H1 (cell line): ENCODE results near the gene CCDC82. TPM values are rescaled to one million over a fixed set of nuclear protein-coding genes. Genes with fewer than 3 reads are reported as not detected.

Experiments
- CTCF ChIA-PET: fragments of 300-600 bp; sonication (Branson Sonifier 250); formaldehyde crosslinking; loops from one replicate; lab custom pipeline; 2021; ENCODE audit not compliant: partially characterized antibody; lab: Charles Lee
- POLR2A ChIA-PET: fragments of 300-600 bp; sonication (Branson Sonifier 250); formaldehyde crosslinking; loops from one replicate; lab custom pipeline; 2021; ENCODE audit warnings: inconsistent platforms; ENCODE audit not compliant: partially characterized antibody; lab: Charles Lee
- DNase-seq, 2 experiments: peaks; one replicate each; pipeline versions ENCODE4 v3.0.0 to v3.0.0-alpha.2; 2010 to 2022; ENCODE audit warnings: low spot score in 2 of 2, low read depth in 1 of 2, mixed read lengths in 1 of 2
- FAIRE-seq: peaks from 2 replicates; lab custom pipeline; 2011; peaks lifted over from hg19 to GRCh38; lab: Jason Lieb, UNC
- H2AFZ ChIP-seq: 2 replicates; pipeline ENCODE4 v1.8.1; 2012; ENCODE audit warnings: low read length, inconsistent platforms
- H2AK5ac ChIP-seq: 2 replicates; pipeline ENCODE4 v1.6.1; 2013; ENCODE audit warnings: low read depth, low read length
- H2BK120ac ChIP-seq: replicated peaks from 2 replicates; pipeline ENCODE3; 2013; ENCODE audit warnings: low read depth, low read length, inconsistent platforms
- H2BK12ac ChIP-seq: 2 replicates; pipeline ENCODE4 v1.6.1; 2013; ENCODE audit warnings: low read depth, low read length
- H2BK15ac ChIP-seq: 2 replicates; pipeline ENCODE4 v1.6.1; 2013; ENCODE audit warnings: low read length
- H2BK20ac ChIP-seq: 2 replicates; pipeline ENCODE4 v1.6.1; 2013; ENCODE audit warnings: low read length
- H2BK5ac ChIP-seq: 2 replicates; pipeline ENCODE4 v1.6.1; 2013; ENCODE audit warnings: low read depth, low read length
- H3K14ac ChIP-seq: 2 replicates; pipeline ENCODE4 v1.6.1; 2013; ENCODE audit warnings: inconsistent platforms; ENCODE audit not compliant: insufficient read length
- H3K18ac ChIP-seq: 2 replicates; pipeline ENCODE4 v1.6.1; 2013; ENCODE audit warnings: low read length; ENCODE audit errors: extremely low read depth
- H3K23ac ChIP-seq: 2 replicates; pipeline ENCODE4 v1.6.1; 2013; ENCODE audit warnings: inconsistent platforms; ENCODE audit not compliant: insufficient read length
- H3K23me2 ChIP-seq: 2 replicates; pipeline ENCODE4 v1.6.1; 2013; ENCODE audit warnings: low read depth, low read length
- H3K27ac ChIP-seq: 2 replicates; pipeline ENCODE4 v1.6.1; 2011; ENCODE audit warnings: low read depth, low read length, inconsistent platforms
- H3K27me3 ChIP-seq, 4 experiments: replicated peaks in 1 of 4; 1 replicate in 1 of 4; 2 replicates in 3 of 4; pipeline versions ENCODE4 v1.6.1 to v1.8.1; 2011 to 2013; ENCODE audit warnings: low read length in 3 of 4, mild to moderate bottlenecking in 3 of 4, inconsistent platforms in 2 of 4, mixed read lengths in 2 of 4, moderate library complexity in 1 of 4; ENCODE audit not compliant: control insufficient read depth in 3 of 4, insufficient read depth in 3 of 4; ENCODE audit errors: extremely low read depth in 1 of 4
- H3K36me3 ChIP-seq, 4 experiments: 2 replicates each; pipeline versions ENCODE4 v1.6.1 to v1.8.1; 2011 to 2013; ENCODE audit warnings: mild to moderate bottlenecking in 4 of 4, low read length in 3 of 4, moderate library complexity in 2 of 4, control low read depth in 1 of 4, inconsistent platforms in 1 of 4; ENCODE audit not compliant: insufficient read depth in 4 of 4, control insufficient read depth in 2 of 4
- H3K4ac ChIP-seq: replicated peaks from 2 replicates; pipeline ENCODE3; 2013; ENCODE audit warnings: low read length, low read depth, mixed read lengths, inconsistent platforms; ENCODE audit not compliant: insufficient read length
- H3K4me1 ChIP-seq, 4 experiments: replicated peaks in 1 of 4; 1 replicate in 1 of 4; 2 replicates in 3 of 4; pipeline versions ENCODE4 v1.6.1 to v1.8.1; 2011 to 2013; ENCODE audit warnings: low read length in 3 of 4, inconsistent platforms in 2 of 4, mixed read lengths in 1 of 4; ENCODE audit not compliant: insufficient read depth in 4 of 4, control insufficient read depth in 3 of 4
- H3K4me2 ChIP-seq, 2 experiments: 2 replicates each; pipeline versions ENCODE4 v1.6.1 to v1.8.1; 2011 to 2013; ENCODE audit warnings: low read depth in 2 of 2, low read length in 2 of 2, control low read depth in 1 of 2, inconsistent platforms in 1 of 2, mild to moderate bottlenecking in 1 of 2; ENCODE audit not compliant: insufficient read depth in 1 of 2
- H3K4me3 ChIP-seq, 4 experiments: fragments of 200-600, 300-600 bp in 1 of 4; sonication (generic), shearing (Covaris generic), sonication (Bioruptor Twin) in 1 of 4; 2 replicates each; pipeline versions ENCODE4 v1.5.1 to v1.8.1; 2011 to 2016; ENCODE audit warnings: low read length in 4 of 4, low read depth in 3 of 4, control low read depth in 2 of 4, inconsistent platforms in 2 of 4, mild to moderate bottlenecking in 2 of 4, mixed read lengths in 1 of 4, moderate library complexity in 1 of 4; ENCODE audit not compliant: insufficient read depth in 2 of 4; ENCODE audit errors: extremely low read depth in 1 of 4
- H3K56ac ChIP-seq: replicated peaks from 2 replicates; pipeline ENCODE3; 2013; ENCODE audit warnings: low read depth, mild to moderate bottlenecking, mixed read lengths, low read length, inconsistent platforms; ENCODE audit not compliant: insufficient read length
- H3K79me1 ChIP-seq: 2 replicates; pipeline ENCODE4 v1.6.1; 2013; ENCODE audit warnings: low read depth, low read length, control low read depth
- H3K79me2 ChIP-seq, 2 experiments: 2 replicates each; pipeline versions ENCODE4 v1.6.1 to v1.8.1; 2012 to 2013; ENCODE audit warnings: low read length in 2 of 2, mild to moderate bottlenecking in 2 of 2, inconsistent platforms in 1 of 2; ENCODE audit not compliant: insufficient read depth in 2 of 2, control insufficient read depth in 1 of 2
- H3K9ac ChIP-seq, 4 experiments: replicated peaks in 1 of 4; 1 replicate in 1 of 4; 2 replicates in 3 of 4; pipeline versions ENCODE4 v1.6.1 to v1.8.1; 2011 to 2013; ENCODE audit warnings: low read depth in 3 of 4, low read length in 3 of 4, control low read depth in 2 of 4, mild to moderate bottlenecking in 2 of 4, moderate library complexity in 2 of 4, inconsistent platforms in 1 of 4; ENCODE audit errors: extremely low read depth in 1 of 4
- H3K9me3 ChIP-seq, 2 experiments: 2 replicates each; pipeline versions ENCODE4 v1.6.1 to v1.8.1; 2012 to 2013; ENCODE audit warnings: mild to moderate bottlenecking in 2 of 2, moderate library complexity in 2 of 2, control low read depth in 1 of 2, inconsistent platforms in 1 of 2, low read depth in 1 of 2, low read length in 1 of 2, mixed read lengths in 1 of 2; ENCODE audit not compliant: insufficient read depth in 2 of 2
- H4K20me1 ChIP-seq, 2 experiments: replicated peaks in 1 of 2; 2 replicates each; pipeline versions ENCODE3 to v1.8.1; 2011 to 2013; ENCODE audit warnings: inconsistent platforms in 2 of 2, low read length in 2 of 2, mild to moderate bottlenecking in 1 of 2; ENCODE audit not compliant: insufficient read depth in 2 of 2, control insufficient read depth in 1 of 2
- H4K5ac ChIP-seq: 2 replicates; pipeline ENCODE4 v1.6.1; 2013; ENCODE audit warnings: low read length, low read depth, mixed read lengths, inconsistent platforms; ENCODE audit not compliant: insufficient read length
- H4K8ac ChIP-seq: 2 replicates; pipeline ENCODE4 v1.8.0; 2013; ENCODE audit warnings: mild to moderate bottlenecking, moderate library complexity, low read length, inconsistent platforms; ENCODE audit not compliant: insufficient read depth; ENCODE audit errors: extremely low read depth
- H4K91ac ChIP-seq: replicated peaks from 2 replicates; pipeline ENCODE3; 2013; ENCODE audit warnings: low read length, mixed read lengths, inconsistent platforms; ENCODE audit not compliant: insufficient read length
- CHD2 ChIP-seq: IDR thresholded peaks from 2 replicates; pipeline ENCODE4 v1.6.1; 2012; ENCODE audit warnings: low read length, improper control_type of control experiment
- CREB1 ChIP-seq: IDR thresholded peaks from 2 replicates; pipeline ENCODE4 v1.6.1; 2012; ENCODE audit warnings: inconsistent platforms
- KDM4A ChIP-seq: IDR thresholded peaks from one replicate; pipeline ENCODE4 v1.7.1; 2012; ENCODE audit warnings: low read depth, mild to moderate bottlenecking, moderate library complexity, low read length, inconsistent platforms; ENCODE audit not compliant: severe bottlenecking
- NANOG ChIP-seq: IDR thresholded peaks from 2 replicates; pipeline ENCODE4 v1.6.1; 2011; ENCODE audit warnings: low read length, low read depth, mild to moderate bottlenecking, inconsistent platforms; ENCODE audit not compliant: insufficient read depth, poor library complexity, severe bottlenecking
- POLR2A ChIP-seq, 2 experiments: IDR thresholded peaks; 1 replicate in 1 of 2; 2 replicates in 1 of 2; pipeline ENCODE4 v1.6.1; 2011; ENCODE audit warnings: low read depth in 2 of 2, low read length in 2 of 2, mild to moderate bottlenecking in 2 of 2; ENCODE audit errors: control extremely low read depth in 1 of 2
- POU5F1 ChIP-seq: IDR thresholded peaks from 2 replicates; pipeline ENCODE4 v1.6.1; 2011; ENCODE audit warnings: low read depth, mild to moderate bottlenecking, low read length, moderate library complexity
- SUZ12 ChIP-seq: fragments of 200-600 bp; sonication (generic); IDR thresholded peaks from 2 replicates; pipeline ENCODE4 v1.6.1; 2012; ENCODE audit warnings: mild to moderate bottlenecking, inconsistent platforms, low read length, moderate library complexity, mixed read lengths
- TAF7 ChIP-seq: optimal IDR thresholded peaks from 2 replicates; pipeline ENCODE3; 2011; ENCODE audit warnings: low read depth, mild to moderate bottlenecking, inconsistent platforms, low read length, moderate library complexity, borderline replicate concordance
- TBP ChIP-seq: IDR thresholded peaks from 2 replicates; pipeline ENCODE4 v1.6.1; 2011; ENCODE audit warnings: low read depth, low read length, improper control_type of control experiment
- TCF12 ChIP-seq: IDR thresholded peaks from 2 replicates; pipeline ENCODE4 v1.6.1; 2011; ENCODE audit warnings: low read depth, mild to moderate bottlenecking, low read length
- ZNF274 ChIP-seq: IDR thresholded peaks from 2 replicates; pipeline ENCODE4 v1.7.0; 2012; ENCODE audit warnings: low read length, borderline replicate concordance; ENCODE audit errors: extremely low read depth
- WGBS, 2 experiments: shearing (Covaris generic) in 1 of 2; methylation state at CpG; one replicate each; pipeline versions ENCODE4 v1.1.6 to v1.1.7; 2013 to 2015; ENCODE audit warnings: low lambda C conversion rate in 2 of 2, mixed read lengths in 2 of 2, inconsistent platforms in 1 of 2, low coverage in 1 of 2, missing lambda C conversion rate in 1 of 2; ENCODE audit not compliant: insufficient replicate concordance in 2 of 2, insufficient coverage in 1 of 2, insufficient read length in 1 of 2; ENCODE audit errors: extremely low coverage in 1 of 2, missing lambda C conversion rate in 1 of 2; 5-methylcytosine and 5-hydroxymethylcytosine counted together
- polyA plus RNA-seq, 7 experiments: library from polyadenylated mRNA; depleted of rRNA in 3 of 7; stranded (reverse) in 5 of 7; unstranded in 2 of 7; fragments of >200 nt in 5 of 7; fragments of 200-250 nt in 2 of 7; gene quantifications; 1 replicate in 5 of 7; 2 replicates in 1 of 7; 4 replicates in 1 of 7; pipeline versions ENCODE4 v1.2.1 to v1.2.3, GENCODE V29; 2011 to 2013; ENCODE audit warnings: missing spikeins in 2 of 7, mixed read lengths in 2 of 7
- total RNA-seq: library from RNA; stranded (reverse); fragmentation: NEBNext Ultra II Directional; extraction: Animal tissue kit (Norgen Biotek cat#: 25700); gene quantifications from 2 replicates; pipeline ENCODE4 v1.2.1, GENCODE V29; 2021

Gene CCDC82
- total and polyA plus RNA-seq, 2 of the 8 experiments (the other 6 are each of a cell fraction or from before 2014, with no cell fraction given): 6.0 to 15.2 TPM

- Histone ChIP-seq H4K8ac (peak overlapping the region; percentile 92; the same call in 1 of the 2 replicates), H2BK15ac (no peak overlapping the region), H3K79me2 (peaks cover 0 to 19% of the 10 kb centered on the region in 2 experiments; a peak in 2 of 4 replicates), H3K27me3 (no peaks in the 10 kb centered on the region), H2BK5ac (peak overlapping the region; percentile 40; the same call in 1 of the 2 replicates), H3K4ac (no peak overlapping the region), H2AFZ (peak overlapping the region; percentile 33), H3K4me2 (peak overlapping the region; percentile 68 to 96), H3K27ac (peak overlapping the region; percentile 89), H3K79me1 (no peaks in the 10 kb centered on the region; the same call in 1 of the 2 replicates), H4K5ac (peak overlapping the region; percentile 95), H3K14ac (no peak overlapping the region), H4K20me1 (no peaks in the 10 kb centered on the region), H2BK12ac (no peak overlapping the region), H2BK20ac (no peak overlapping the region), H4K91ac (peak overlapping the region; percentile 52), H3K36me3 (peaks cover 0 to under 1% (median 0%) of the 10 kb centered on the region in 4 experiments; a peak in 4 of 8 replicates), H3K9me3 (no peaks in the 10 kb centered on the region; a peak in 2 of 4 replicates), H3K4me1 (peaks cover 0 to 2% (median under 1%) of the 10 kb centered on the region in 4 experiments; a peak in 2 of 7 replicates), H3K18ac (peak overlapping the region; percentile 80), H2BK120ac (no peak overlapping the region), H3K4me3 (peak overlapping the region; percentile 69 to 93 (median 78)), H2AK5ac (no peak overlapping the region), H3K23ac (no peak overlapping the region), H3K56ac (peak overlapping the region; percentile 19), H3K23me2 (peaks cover 5% of the 10 kb centered on the region), H3K9ac (peak overlapping the region; percentile 53 to 82 (median 80))
- 3% methylated on average over 28 of the region's 30 CpGs; no CpG with 5 or more reads in 1 of the 2 experiments for WGBS, 2 experiments
- ChIA-PET POLR2A (interaction anchor here (0.8 to 1.9 kb wide), 8 partner anchors 17 to 599 kb away, joined by 3 to 9 read pairs (median 5); partner anchors contain the start of genes CEP57, FAM76B and MAML2), CTCF (interaction anchor here (0.8 to 2.1 kb wide), 5 partner anchors 7 to 553 kb away, joined by 3 to 9 read pairs (median 3); partner anchors contain the start of gene MAML2)
- DNase-seq (peak in 1 of 2 experiments; percentile 36), FAIRE-seq (no peak)
- TF ChIP-seq TAF7 (peak; percentile 30), TBP (peak; percentile 37; the same call in 1 of the 2 replicates), CHD2 (peak; percentile 50; the same call in 1 of the 2 replicates), KDM4A (peak; percentile 38), NANOG (no peak), POU5F1 (no peak), POLR2A (IDR thresholded peaks at IDR 0.05; ENCODE audit: control extremely low read depth in 1 of 2, low read depth in 2 of 2, low read length in 2 of 2) (0 out of 3 replicates have a peak, but pooled peaks of 1 of the 2 experiments have one; percentile 49), SUZ12 (no peak), ZNF274 (no peak), TCF12 (0 out of 2 replicates have a peak, but pooled peaks have one; percentile 1), CREB1 (peak; percentile 80)
Measured at GRCh38 chr11:96388891-96389719, 607 bp downstream of the CCDC82 start.
